Measurements from ENCODE around the gene TMEM220. TPM values are rescaled to one million over a fixed set of nuclear protein-coding genes. Genes with fewer than 3 reads are reported as not detected.

TMEM220 gene
- total RNA-seq, 2 experiments from 2014 or later: 2.9 to 3.2 TPM

- POLR2A ChIA-PET: no interaction called here
- H3K36me3 ChIP-seq (ENCODE audit: insufficient read depth, low read length): no peaks in the 10 kb centered on the region
- H3K27me3 ChIP-seq (ENCODE audit: control insufficient read depth in 1 of 2, insufficient read depth in 2 of 2, low read length in 2 of 2): no peaks in the 10 kb centered on the region
- no peak overlapping the region for H3K27ac ChIP-seq (ENCODE audit: low read depth in 1 of 2, low read length in 2 of 2)
- Mint-ChIP-seq H3K4me3 (peak overlapping the region; percentile 22), H3K36me3 (ENCODE audit: low read depth) (peaks cover 4% of the 10 kb centered on the region), H3K27ac (peak overlapping the region; percentile 15), H3K9me3 (no peaks in the 10 kb centered on the region), H3K4me1 (ENCODE audit: low read depth) (peaks cover 13% of the 10 kb centered on the region), H3K27me3 (no peaks in the 10 kb centered on the region)
- ATAC-seq (ENCODE audit: poor library complexity): no peak
- intact Hi-C loops (cut with DNase I, micrococcal nuclease): no loop called here
- no peak overlapping the region for H3K4me3 ChIP-seq (ENCODE audit: low read length)
- peaks cover 11% of the 10 kb centered on the region for H3K4me1 ChIP-seq (ENCODE audit: insufficient read depth, low read length)
- no peak for TF ChIP-seq CTCF (IDR thresholded peaks at IDR 0.05)
- DNase-seq: no peak
- H3K9me3 ChIP-seq (ENCODE audit: control insufficient read depth in 1 of 2, insufficient read depth in 1 of 2, low read length in 2 of 2): no peaks in the 10 kb centered on the region
- CTCF ChIA-PET: no interaction called here
Observed at GRCh38 chr17:10727192-10727591, 2.6 kb downstream of the TMEM220 start.

GRCh38 chr17:10726196-10726595 is 3.6 kb downstream of the TMEM220 start:
- ChIA-PET CTCF (no interaction called here), POLR2A (no interaction called here)
- ATAC-seq (ENCODE audit: poor library complexity) (no peak), DNase-seq (no peak)
- intact Hi-C loops (cut with DNase I, micrococcal nuclease): no loop called here
- no peaks in the 10 kb centered on the region for H3K9me3 ChIP-seq (ENCODE audit: control insufficient read depth in 1 of 2, insufficient read depth in 1 of 2, low read length in 2 of 2)
- Mint-ChIP-seq H3K27ac (peak overlapping the region; percentile 15), H3K36me3 (ENCODE audit: low read depth) (peaks cover 4% of the 10 kb centered on the region), H3K4me1 (ENCODE audit: low read depth) (peaks cover 13% of the 10 kb centered on the region), H3K4me3 (no peak overlapping the region), H3K9me3 (no peaks in the 10 kb centered on the region), H3K27me3 (no peaks in the 10 kb centered on the region)
- H3K4me1 ChIP-seq (ENCODE audit: insufficient read depth, low read length): peaks cover 11% of the 10 kb centered on the region
- no peaks in the 10 kb centered on the region for H3K36me3 ChIP-seq (ENCODE audit: insufficient read depth, low read length)
- no peak overlapping the region for H3K4me3 ChIP-seq (ENCODE audit: low read length)
- TF ChIP-seq CTCF (IDR thresholded peaks at IDR 0.05): no peak
- H3K27ac ChIP-seq (ENCODE audit: low read depth in 1 of 2, low read length in 2 of 2): no peak overlapping the region
- no peaks in the 10 kb centered on the region for H3K27me3 ChIP-seq (ENCODE audit: control insufficient read depth in 1 of 2, insufficient read depth in 2 of 2, low read length in 2 of 2)

- H3K27ac Mint-ChIP-seq: no peak overlapping the region
- TF ChIP-seq CTCF (IDR thresholded peaks at IDR 0.05): no peak
- H3K4me1 Mint-ChIP-seq (ENCODE audit: low read depth): peaks cover 4% of the 10 kb centered on the region
- no peaks in the 10 kb centered on the region for H3K27me3 ChIP-seq (ENCODE audit: control insufficient read depth in 1 of 2, insufficient read depth in 2 of 2, low read length in 2 of 2)
- H3K27ac ChIP-seq (ENCODE audit: low read depth in 1 of 2, low read length in 2 of 2): no peak overlapping the region
- no peaks in the 10 kb centered on the region for H3K36me3 ChIP-seq (ENCODE audit: insufficient read depth, low read length)
- DNase-seq (no peak), ATAC-seq (ENCODE audit: poor library complexity) (no peak)
- no peaks in the 10 kb centered on the region for H3K9me3 Mint-ChIP-seq
- H3K36me3 Mint-ChIP-seq (ENCODE audit: low read depth): peaks cover 4% of the 10 kb centered on the region
- CTCF ChIA-PET: no interaction called here
- intact Hi-C loops (cut with DNase I, micrococcal nuclease): no loop called here
- H3K27me3 Mint-ChIP-seq: no peaks in the 10 kb centered on the region
- POLR2A ChIA-PET: no interaction called here
- no peak overlapping the region for H3K4me3 ChIP-seq (ENCODE audit: low read length)
- peaks cover 7% of the 10 kb centered on the region for H3K4me1 ChIP-seq (ENCODE audit: insufficient read depth, low read length)
- H3K4me3 Mint-ChIP-seq: no peak overlapping the region
- no peaks in the 10 kb centered on the region for H3K9me3 ChIP-seq (ENCODE audit: control insufficient read depth in 1 of 2, insufficient read depth in 1 of 2, low read length in 2 of 2)
Observed at GRCh38 chr17:10725262-10725661, 4.6 kb downstream of the TMEM220 start.

Measured in CD4-positive, alpha-beta T cell (primary cell).